Measurements from ENCODE around the gene FBXL3.

- TF ChIP-seq, protein P1, sequence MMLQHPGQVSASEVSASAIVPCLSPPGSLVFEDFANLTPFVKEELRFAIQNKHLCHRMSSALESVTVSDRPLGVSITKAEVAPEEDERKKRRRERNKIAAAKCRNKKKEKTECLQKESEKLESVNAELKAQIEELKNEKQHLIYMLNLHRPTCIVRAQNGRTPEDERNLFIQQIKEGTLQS (IDR thresholded peaks at IDR 0.05): no peak
- no peak for TF ChIP-seq ZBTB33 (IDR thresholded peaks at IDR 0.05)
- no peak for TF ChIP-seq CTCF (IDR thresholded peaks at IDR 0.05; ENCODE audit: low read depth, low read length, missing input control)
- TF ChIP-seq, protein P2, sequence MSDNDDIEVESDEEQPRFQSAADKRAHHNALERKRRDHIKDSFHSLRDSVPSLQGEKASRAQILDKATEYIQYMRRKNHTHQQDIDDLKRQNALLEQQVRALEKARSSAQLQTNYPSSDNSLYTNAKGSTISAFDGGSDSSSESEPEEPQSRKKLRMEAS (IDR thresholded peaks at IDR 0.05): no peak
- TF ChIP-seq FOXA1 (IDR thresholded peaks at IDR 0.05): no peak
- no peak for TF ChIP-seq RAD21 (IDR thresholded peaks at IDR 0.05)
- no peak for TF ChIP-seq YY1 (IDR thresholded peaks at IDR 0.05)
- TF ChIP-seq HNF4G (IDR thresholded peaks at IDR 0.05): no peak
- TF ChIP-seq TAF1 (conservative IDR thresholded peaks at IDR 0.05): no peak
- TF ChIP-seq SP1 (IDR thresholded peaks at IDR 0.05): peak; percentile 31
- TF ChIP-seq HNF4A (conservative IDR thresholded peaks at IDR 0.05): no peak
- no peak for TF ChIP-seq REST (IDR thresholded peaks at IDR 0.05)
These were observed 35.5 kb downstream of the FBXL3 start for GRCh38 chr13:76991432-76991795.

Measured in liver (tissue), 3 donors.